ENCODE results near the gene C5AR2. TPM values are rescaled to one million over a fixed set of nuclear protein-coding genes. Genes with fewer than 3 reads are reported as not detected.

C5AR2 gene
- total RNA-seq, 1 experiment from 2014 or later, result not detected

DNA sequence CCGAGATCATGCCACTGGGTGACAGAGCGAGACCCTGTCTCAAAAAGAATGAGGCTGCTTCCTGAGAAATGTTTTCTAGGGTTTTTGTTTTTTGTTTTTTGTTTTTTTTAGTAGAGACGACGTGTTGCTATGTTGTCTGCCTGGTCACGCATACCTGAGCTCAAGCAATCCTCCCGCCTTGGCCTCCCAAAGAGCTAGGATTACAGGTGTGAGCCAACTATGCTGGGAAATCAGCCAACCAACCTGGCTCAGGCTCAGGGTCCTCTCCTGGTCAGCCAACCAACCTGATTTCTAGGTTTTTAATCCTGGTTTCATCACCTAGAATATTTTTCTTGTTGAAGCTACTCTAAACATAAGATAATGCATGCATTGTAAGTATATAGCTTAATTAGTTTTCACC lies 24.9 kb downstream of the C5AR2 start:
- peaks cover 80 to 98% (median 96%) of the 10 kb centered on the region in 3 experiments for H3K36me3 Mint-ChIP-seq (ENCODE audit: insufficient read depth in 1 of 3, low read depth in 3 of 3)

More for the DNA sequence above, 24.9 kb downstream of the C5AR2 start:
- Mint-ChIP-seq H3K27ac (no peak overlapping the region), H3K4me3 (no peak overlapping the region), H3K27me3 (ENCODE audit: low read depth) (no peaks in the 10 kb centered on the region), H3K4me1 (peaks cover 2% of the 10 kb centered on the region in 2 experiments), H3K9me3 (no peaks in the 10 kb centered on the region)
- H3K9ac ChIP-seq (ENCODE audit: extremely low read depth, insufficient read length, low read length), result no peak overlapping the region
- H2BK120ac ChIP-seq (ENCODE audit: low read depth, low read length, poor library complexity, severe bottlenecking), result no peak overlapping the region
- H3K4ac ChIP-seq (ENCODE audit: low read depth, low read length), result no peak overlapping the region
- H3K23ac ChIP-seq (ENCODE audit: insufficient read length, low read depth, low read length), result no peak overlapping the region
- no peak overlapping the region for H2AFZ ChIP-seq (ENCODE audit: low read length)
- no peak overlapping the region for H3K56ac ChIP-seq (ENCODE audit: insufficient read length, low read depth, low read length)
- no peak overlapping the region for H2BK15ac ChIP-seq (ENCODE audit: low read depth, low read length)
- H4K5ac ChIP-seq (ENCODE audit: insufficient read length, low read depth, low read length), result no peak overlapping the region
- H3K79me1 ChIP-seq (ENCODE audit: insufficient read depth, low read depth, low read length, poor library complexity, severe bottlenecking), result peaks cover 5% of the 10 kb centered on the region
- DNase-seq, result no peak
- no peak overlapping the region for H3T11ph ChIP-seq (ENCODE audit: low read length)
- no peaks in the 10 kb centered on the region for H3K27me3 ChIP-seq (ENCODE audit: insufficient read depth, low read length)
- H4K8ac ChIP-seq (replicated peaks; ENCODE audit: insufficient read length, low read depth, low read length), result no peak overlapping the region
- no peak overlapping the region for H3K4me2 ChIP-seq (ENCODE audit: insufficient read depth, insufficient read length, low read length)
- H2BK12ac ChIP-seq (ENCODE audit: insufficient read length, low read depth, low read length), result no peak overlapping the region
- no peak overlapping the region for H3K14ac ChIP-seq (ENCODE audit: insufficient read depth, low read length)
- WGBS (ENCODE audit: extremely low coverage, insufficient read length, low lambda C conversion rate), result no CpG with 5 or more reads among the region's 6 CpGs
- H3K18ac ChIP-seq (ENCODE audit: insufficient read length, low read depth, low read length), result no peak overlapping the region
- TF ChIP-seq, protein P1, sequence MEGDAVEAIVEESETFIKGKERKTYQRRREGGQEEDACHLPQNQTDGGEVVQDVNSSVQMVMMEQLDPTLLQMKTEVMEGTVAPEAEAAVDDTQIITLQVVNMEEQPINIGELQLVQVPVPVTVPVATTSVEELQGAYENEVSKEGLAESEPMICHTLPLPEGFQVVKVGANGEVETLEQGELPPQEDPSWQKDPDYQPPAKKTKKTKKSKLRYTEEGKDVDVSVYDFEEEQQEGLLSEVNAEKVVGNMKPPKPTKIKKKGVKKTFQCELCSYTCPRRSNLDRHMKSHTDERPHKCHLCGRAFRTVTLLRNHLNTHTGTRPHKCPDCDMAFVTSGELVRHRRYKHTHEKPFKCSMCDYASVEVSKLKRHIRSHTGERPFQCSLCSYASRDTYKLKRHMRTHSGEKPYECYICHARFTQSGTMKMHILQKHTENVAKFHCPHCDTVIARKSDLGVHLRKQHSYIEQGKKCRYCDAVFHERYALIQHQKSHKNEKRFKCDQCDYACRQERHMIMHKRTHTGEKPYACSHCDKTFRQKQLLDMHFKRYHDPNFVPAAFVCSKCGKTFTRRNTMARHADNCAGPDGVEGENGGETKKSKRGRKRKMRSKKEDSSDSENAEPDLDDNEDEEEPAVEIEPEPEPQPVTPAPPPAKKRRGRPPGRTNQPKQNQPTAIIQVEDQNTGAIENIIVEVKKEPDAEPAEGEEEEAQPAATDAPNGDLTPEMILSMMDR (conservative IDR thresholded peaks at IDR 0.05), result no peak
- H3K9me3 ChIP-seq (ENCODE audit: control insufficient read depth, low read depth, low read length), result no peaks in the 10 kb centered on the region
- H4K91ac ChIP-seq (ENCODE audit: insufficient read length, low read depth, low read length), result no peak overlapping the region
- H2BK5ac ChIP-seq (ENCODE audit: insufficient read length, low read length), result no peak overlapping the region
- H2BK20ac ChIP-seq (ENCODE audit: low read depth, low read length, poor library complexity, severe bottlenecking), result no peak overlapping the region
- H4K20me1 ChIP-seq (ENCODE audit: control insufficient read depth, insufficient read depth, insufficient read length), result no peaks in the 10 kb centered on the region
- H3K79me2 ChIP-seq (ENCODE audit: insufficient read depth, low read length), result peaks cover 2% of the 10 kb centered on the region; the same call in 1 of the 2 replicates
- H3K23me2 ChIP-seq (ENCODE audit: insufficient read length, low read depth, low read length, poor library complexity, severe bottlenecking), result no peaks in the 10 kb centered on the region
- no peaks in the 10 kb centered on the region for H3K4me1 ChIP-seq (ENCODE audit: insufficient read depth, low read length)
- H2AK5ac ChIP-seq (ENCODE audit: insufficient read length, low read length), result no peak overlapping the region
- H3K27ac ChIP-seq (ENCODE audit: insufficient read length, low read depth, low read length), result no peak overlapping the region

Measured in H9 (cell line).